IMR-90 (cell line): ENCODE measurements around the gene SCCPDH. TPM values are rescaled to one million over a fixed set of nuclear protein-coding genes. Genes with fewer than 3 reads are reported as not detected.
"Not testable (repeated sequence)": the region's sequence is repeated elsewhere in the genome, so short reads cannot be mapped to it uniquely, and the experiment has no call there.

Source experiments
- ATAC-seq: fragments of 200-7000 bp; cut with Tn5 transposase; 2 replicates; pipeline ENCODE4 v1.9.1; 2020; ENCODE audit warnings: low read depth, mild to moderate bottlenecking, moderate library complexity
- BruUV-seq: library from RNA; stranded (reverse); fragments of 400-500 nt; replicated peaks from 2 replicates; lab custom pipeline; 2021; lab: Mats Ljungman, UMichigan
- CTCF ChIA-PET: fragments of 300-600 bp; formaldehyde crosslinking; extraction: SDS; loops from one replicate; lab custom pipeline; 2021; ENCODE audit warnings: antibody characterized with exemption; lab: Yijun Ruan, JAX
- POLR2A ChIA-PET: fragments of 300-600 bp; sonication (Branson Sonifier 250); formaldehyde crosslinking; loops from one replicate; lab custom pipeline; 2022; ENCODE audit warnings: antibody characterized with exemption; ENCODE audit not compliant: unreplicated experiment; lab: Charles Lee
- DNase-seq: peaks from one replicate; pipeline ENCODE4 v3.0.0; 2013
- H2AFZ ChIP-seq: replicated peaks from 2 replicates; pipeline ENCODE3; 2013; ENCODE audit warnings: low read length, mild to moderate bottlenecking; ENCODE audit not compliant: poor library complexity
- H2AK5ac ChIP-seq: 2 replicates; pipeline ENCODE4 v1.6.1; 2013; ENCODE audit warnings: low read depth, low read length, inconsistent platforms
- H2AK9ac ChIP-seq: replicated peaks from 2 replicates; pipeline ENCODE3; 2013; ENCODE audit warnings: mild to moderate bottlenecking, low read depth, low read length, moderate library complexity; ENCODE audit not compliant: poor library complexity
- H2BK120ac ChIP-seq: 2 replicates; pipeline ENCODE4 v1.6.1; 2013; ENCODE audit warnings: low read depth, low read length, inconsistent platforms
- H2BK15ac ChIP-seq: 3 replicates; pipeline ENCODE4 v1.6.1; 2013; ENCODE audit warnings: low read depth, low read length, inconsistent platforms
- H2BK20ac ChIP-seq: 2 replicates; pipeline ENCODE4 v1.6.1; 2013; ENCODE audit warnings: low read depth, mild to moderate bottlenecking, inconsistent platforms, low read length, moderate library complexity
- H2BK5ac ChIP-seq: 2 replicates; pipeline ENCODE4 v1.6.1; 2013; ENCODE audit warnings: mild to moderate bottlenecking, low read depth, low read length, inconsistent platforms; ENCODE audit not compliant: poor library complexity, severe bottlenecking
- H3K14ac ChIP-seq: replicated peaks from 2 replicates; pipeline ENCODE4 v1.6.1; 2013; ENCODE audit warnings: low read depth, low read length, inconsistent platforms
- H3K18ac ChIP-seq: 2 replicates; pipeline ENCODE4 v1.6.1; 2013; ENCODE audit warnings: low read depth, low read length, control low read depth
- H3K23ac ChIP-seq: 2 replicates; pipeline ENCODE4 v1.6.1; 2013; ENCODE audit warnings: low read depth, low read length, inconsistent platforms
- H3K27ac ChIP-seq: 2 replicates; pipeline ENCODE4 v1.5.1; 2013; ENCODE audit warnings: mild to moderate bottlenecking, control low read depth, low read length; ENCODE audit not compliant: insufficient read depth
- H3K27me3 ChIP-seq: 2 replicates; pipeline ENCODE4 v1.6.1; 2013; ENCODE audit warnings: low read length; ENCODE audit not compliant: control insufficient read depth, insufficient read depth
- H3K36me3 ChIP-seq: 2 replicates; pipeline ENCODE4 v1.6.1; 2013; ENCODE audit warnings: low read length, mixed read lengths; ENCODE audit not compliant: control insufficient read depth, insufficient read depth
- H3K4ac ChIP-seq: 2 replicates; pipeline ENCODE4 v1.6.1; 2013; ENCODE audit warnings: low read depth, low read length, inconsistent platforms
- H3K4me1 ChIP-seq: 2 replicates; pipeline ENCODE4 v1.6.1; 2013; ENCODE audit warnings: low read length, mixed read lengths; ENCODE audit not compliant: control insufficient read depth, insufficient read depth
- H3K4me2 ChIP-seq: 2 replicates; pipeline ENCODE4 v1.6.1; 2013; ENCODE audit warnings: low read depth, mild to moderate bottlenecking, control low read depth, low read length, moderate library complexity
- H3K4me3 ChIP-seq: 2 replicates; pipeline ENCODE4 v1.5.1; 2013; ENCODE audit warnings: low read depth, mild to moderate bottlenecking, control low read depth, low read length, moderate library complexity; ENCODE audit not compliant: insufficient read depth
- H3K56ac ChIP-seq: 2 replicates; pipeline ENCODE4 v1.6.1; 2013; ENCODE audit warnings: low read length, inconsistent platforms; ENCODE audit not compliant: insufficient read depth; ENCODE audit errors: extremely low read depth
- H3K79me1 ChIP-seq, 2 experiments: 2 replicates each; pipeline ENCODE4 v1.6.1; 2013; ENCODE audit warnings: low read length in 2 of 2, inconsistent platforms in 1 of 2, low read depth in 1 of 2
- H3K9ac ChIP-seq: 2 replicates; pipeline ENCODE4 v1.6.1; 2013; ENCODE audit warnings: low read depth, low read length, control low read depth
- H3K9me1 ChIP-seq: 2 replicates; pipeline ENCODE4 v1.6.1; 2013; ENCODE audit warnings: low read length, inconsistent platforms; ENCODE audit not compliant: insufficient read depth
- H3K9me3 ChIP-seq: 2 replicates; pipeline ENCODE4 v1.6.1; 2013; ENCODE audit warnings: low read length; ENCODE audit not compliant: control insufficient read depth, insufficient read depth
- H4K20me1 ChIP-seq: 2 replicates; pipeline ENCODE4 v1.6.1; 2013; ENCODE audit warnings: low read length, inconsistent platforms; ENCODE audit not compliant: insufficient read depth
- H4K5ac ChIP-seq: 2 replicates; pipeline ENCODE4 v1.6.1; 2013; ENCODE audit warnings: mild to moderate bottlenecking, low read depth, low read length, control low read depth
- H4K8ac ChIP-seq, 2 experiments: 2 replicates each; pipeline ENCODE4 v1.6.1; 2013; ENCODE audit warnings: low read depth in 2 of 2, low read length in 2 of 2, control low read depth in 1 of 2, inconsistent platforms in 1 of 2
- H4K91ac ChIP-seq: 2 replicates; pipeline ENCODE4 v1.6.1; 2013; ENCODE audit warnings: low read depth, low read length, inconsistent platforms; ENCODE audit not compliant: insufficient read depth
- WGBS, 2 experiments: methylation state at CpG; one replicate each; pipeline versions ENCODE4 v1.1.5 to v1.1.7; 2013; ENCODE audit warnings: missing lambda C conversion rate in 2 of 2; ENCODE audit not compliant: insufficient read length in 1 of 2; ENCODE audit errors: extremely low coverage in 2 of 2; 5-methylcytosine and 5-hydroxymethylcytosine counted together
- dilution Hi-C: fragments of 300-500 bp; cut with HindIII; formaldehyde crosslinking; loops from one replicate; pipeline ENCODE4 v1.14.3; 2018; ENCODE audit warnings: low sequenced_read_pairs; ENCODE audit not compliant: unreplicated experiment
- in situ Hi-C: fragments of 300-500 bp; cut with MboI; formaldehyde crosslinking; loops from 3 replicates; pipeline ENCODE4 v1.14.3; 2019; ENCODE audit warnings: low sequenced_read_pairs, inconsistent platforms, mixed read lengths
- intact Hi-C: fragments of 100-400 bp; cut with micrococcal nuclease; formaldehyde crosslinking; loops from 2 replicates; pipeline ENCODE4 v1.10.0; 2022
- polyA plus RNA-seq, 3 experiments: library from polyadenylated mRNA; depleted of rRNA; stranded (reverse); fragments of >200 nt; gene quantifications; 2 replicates each; pipeline ENCODE4 v1.2.3, GENCODE V29; 2012; ENCODE audit warnings: low replicate concordance in 1 of 3
- total RNA-seq: library from RNA; depleted of rRNA; stranded (reverse); fragments of >200 nt; gene quantifications from 2 replicates; pipeline ENCODE4 v1.2.3, GENCODE V29; 2012

SCCPDH gene
- total and polyA plus RNA-seq, 2 of the 4 experiments (the other 2 are of a cell fraction) = 26.9 to 37.8 TPM

DNA sequence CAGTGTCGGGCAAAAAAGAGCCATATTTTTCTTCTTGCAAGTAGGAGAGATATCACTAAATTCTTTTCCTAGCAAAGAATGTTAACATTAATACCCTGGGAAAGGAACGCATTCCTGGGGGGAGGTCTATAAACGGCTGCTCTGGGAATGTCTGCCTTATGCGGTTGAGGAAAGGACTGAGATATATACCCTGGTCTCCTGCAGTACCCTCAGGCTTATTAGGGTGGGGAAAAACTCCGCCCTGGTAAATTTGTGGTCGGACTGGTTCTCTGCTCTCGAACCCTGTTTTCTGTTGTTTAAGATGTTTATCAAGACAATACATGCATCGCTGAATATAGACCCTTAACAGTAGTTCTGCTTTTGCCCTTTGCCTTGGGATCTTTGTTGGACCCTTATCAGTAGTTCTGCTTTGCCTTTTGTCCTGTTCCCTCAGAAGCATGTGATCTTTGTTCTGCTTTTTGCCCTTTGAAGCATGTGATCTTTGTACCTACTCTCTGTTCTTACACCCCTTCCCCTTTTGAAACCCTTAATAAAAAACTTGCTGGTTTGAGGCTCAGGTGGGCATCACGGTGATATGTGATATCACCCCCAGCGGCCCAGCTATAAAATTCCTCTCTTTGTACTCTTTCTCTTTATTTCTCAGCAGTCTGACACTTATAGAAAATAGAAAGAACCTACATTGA, 29.9 kb upstream of the SCCPDH start:
- H4K20me1 ChIP-seq, H4K91ac ChIP-seq, H2BK15ac ChIP-seq, H3K36me3 ChIP-seq, H2AK5ac ChIP-seq, H3K9ac ChIP-seq, H3K27ac ChIP-seq, BruUV-seq, CTCF ChIA-PET, H2BK120ac ChIP-seq, H4K8ac ChIP-seq, H3K23ac ChIP-seq, H3K4me1 ChIP-seq, H3K4me2 ChIP-seq, H3K9me3 ChIP-seq, H3K9me1 ChIP-seq, ATAC-seq, H4K5ac ChIP-seq, H3K4me3 ChIP-seq, intact Hi-C loops, H2AK9ac ChIP-seq, H2BK20ac ChIP-seq, H2BK5ac ChIP-seq, H3K27me3 ChIP-seq, H3K4ac ChIP-seq, POLR2A ChIA-PET, DNase-seq, H3K79me1 ChIP-seq, H3K18ac ChIP-seq, dilution Hi-C loops, H3K14ac ChIP-seq, H2AFZ ChIP-seq, H3K56ac ChIP-seq: not testable (repeated sequence)
- in situ Hi-C loops = loop anchor here (5.0 to 25.0 kb wide), 2 partner anchors 58 to 1532 kb away; partner anchors contain the start of gene KIF26B
- WGBS, 2 experiments = 89% methylated on average over 5 of the region's 10 CpGs; no CpG with 5 or more reads in 1 of the 2 experiments
